ENCODE data around the gene IL10RB. TPM values are rescaled to one million over a fixed set of nuclear protein-coding genes. Genes with fewer than 3 reads are reported as not detected.
A peak's percentile ranks its signal among the peaks of the same experiment; 100 is the strongest.

The IL10RB gene
- total RNA-seq, 1 experiment from 2014 or later, result 5.0 TPM

- Histone ChIP-seq H3K27me3 (ENCODE audit: control insufficient read depth, insufficient read depth, low read length) (no peaks in the 10 kb centered on the region; the same call in 1 of the 2 replicates), H3K4me3 (ENCODE audit: insufficient read depth, low read depth, low read length) (peak overlapping the region; percentile 64), H3K36me3 (replicated peaks; ENCODE audit: control insufficient read depth, insufficient read depth, low read length) (no peaks in the 10 kb centered on the region; the same call in 1 of the 2 replicates)
- no peak for DNase-seq
These were observed 595 bp downstream of the IL10RB start for GRCh38 chr21:33266789-33267135.

DNA sequence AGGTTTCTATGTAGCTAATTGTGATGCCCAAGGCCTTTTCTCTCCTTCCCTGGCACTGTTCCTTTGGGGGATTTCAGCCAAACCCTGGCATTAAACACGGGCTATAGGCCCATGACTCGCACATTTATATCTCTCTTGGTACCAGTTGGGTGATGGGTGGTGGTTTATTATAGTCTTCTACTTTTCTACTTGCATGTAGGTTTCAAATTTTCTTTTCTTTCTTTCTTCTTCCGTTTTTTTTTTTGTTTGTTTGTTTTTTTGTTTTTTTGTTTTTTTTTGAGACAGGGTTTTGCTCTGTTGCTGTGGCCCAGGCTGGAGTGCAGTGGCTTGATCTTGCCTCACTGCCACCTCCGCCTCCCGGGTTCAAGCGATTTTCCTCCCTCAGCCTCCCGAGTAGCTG, 1.1 kb downstream of the IL10RB start:
- DNase-seq, result no peak
- Histone ChIP-seq H3K36me3 (replicated peaks; ENCODE audit: control insufficient read depth, insufficient read depth, low read length) (no peaks in the 10 kb centered on the region; the same call in 1 of the 2 replicates), H3K27me3 (ENCODE audit: control insufficient read depth, insufficient read depth, low read length) (no peaks in the 10 kb centered on the region; the same call in 1 of the 2 replicates), H3K4me3 (ENCODE audit: insufficient read depth, low read depth, low read length) (no peak overlapping the region)

- no peak overlapping the region for H3K4me3 ChIP-seq (ENCODE audit: insufficient read depth, low read depth, low read length)
- no peak for DNase-seq
- H3K27me3 ChIP-seq (ENCODE audit: control insufficient read depth, insufficient read depth, low read length), result no peaks in the 10 kb centered on the region; the same call in 1 of the 2 replicates
- H3K36me3 ChIP-seq (replicated peaks; ENCODE audit: control insufficient read depth, insufficient read depth, low read length), result no peaks in the 10 kb centered on the region
These were observed 2.2 kb downstream of the IL10RB start for GRCh38 chr21:33268393-33268736.

- Histone ChIP-seq H3K36me3 (replicated peaks; ENCODE audit: control insufficient read depth, insufficient read depth, low read length) (no peaks in the 10 kb centered on the region), H3K27me3 (ENCODE audit: control insufficient read depth, insufficient read depth, low read length) (no peaks in the 10 kb centered on the region; the same call in 1 of the 2 replicates), H3K4me3 (ENCODE audit: insufficient read depth, low read depth, low read length) (no peak overlapping the region)
- no peak for DNase-seq
These were observed 2.7 kb downstream of the IL10RB start for GRCh38 chr21:33268737-33269441.

DNA sequence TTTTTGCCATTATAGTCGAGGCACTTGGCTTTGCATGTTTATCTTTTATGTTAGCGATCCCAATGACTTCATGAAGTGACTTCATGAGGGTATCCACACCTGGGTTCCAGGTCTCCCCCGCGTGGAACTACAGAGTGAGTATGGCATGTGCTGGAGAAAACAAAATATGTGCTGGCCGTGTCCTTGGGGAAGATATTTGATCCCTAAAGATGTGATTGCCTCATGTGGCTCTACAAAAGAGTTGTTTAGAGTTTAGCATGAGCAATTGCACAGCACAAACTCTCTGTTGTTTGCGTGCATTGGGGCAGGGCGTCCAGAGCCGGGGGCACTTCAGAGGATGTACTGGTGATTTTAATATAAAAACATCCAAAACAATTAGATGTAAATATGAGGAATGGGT, 4.8 kb downstream of the IL10RB start:
- Histone ChIP-seq H3K27me3 (ENCODE audit: control insufficient read depth, insufficient read depth, low read length) (no peaks in the 10 kb centered on the region), H3K4me3 (ENCODE audit: insufficient read depth, low read depth, low read length) (no peak overlapping the region), H3K36me3 (replicated peaks; ENCODE audit: control insufficient read depth, insufficient read depth, low read length) (no peaks in the 10 kb centered on the region)
- DNase-seq, result no peak

DNA sequence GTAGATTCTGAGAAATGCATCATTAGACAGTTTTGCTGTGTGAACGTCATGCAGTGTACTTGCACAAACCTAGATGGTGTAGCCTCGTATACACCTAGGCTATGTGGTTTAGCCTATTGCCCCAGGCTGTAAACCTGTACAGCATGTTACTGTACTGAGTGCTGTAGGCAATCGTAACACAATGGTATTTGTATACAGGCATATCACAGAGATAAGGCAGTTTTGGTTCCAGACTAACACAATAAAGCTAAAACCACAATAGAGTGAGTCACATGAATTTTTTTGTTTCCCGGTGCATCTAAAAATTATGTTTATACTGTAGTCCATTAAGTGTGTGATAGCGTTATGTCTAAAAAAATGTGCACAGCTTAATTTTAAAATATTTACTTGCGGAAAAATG, 6.9 kb downstream of the IL10RB start:
- Histone ChIP-seq H3K36me3 (replicated peaks; ENCODE audit: control insufficient read depth, insufficient read depth, low read length) (no peaks in the 10 kb centered on the region), H3K4me3 (ENCODE audit: insufficient read depth, low read depth, low read length) (no peak overlapping the region), H3K27me3 (ENCODE audit: control insufficient read depth, insufficient read depth, low read length) (no peaks in the 10 kb centered on the region)
- DNase-seq, result no peak

DNA sequence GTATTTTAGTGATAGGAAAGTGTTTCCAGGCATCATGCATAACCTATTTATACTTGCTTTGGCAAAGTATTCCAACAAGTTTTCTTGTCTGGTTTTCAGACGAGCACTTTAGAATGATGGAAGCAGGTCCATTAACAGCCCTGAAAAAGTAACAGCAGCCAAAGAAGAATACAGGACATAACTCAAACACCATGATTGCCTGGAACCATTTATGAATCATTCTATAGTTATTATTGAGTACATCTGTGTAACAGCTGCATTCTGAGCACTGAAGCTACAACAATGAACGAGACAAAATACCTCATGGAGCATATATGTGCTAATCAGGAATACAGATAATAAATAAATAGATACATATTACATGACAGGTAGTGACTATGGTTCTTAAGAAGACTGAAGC, 12.6 kb downstream of the IL10RB start:
- DNase-seq, result no peak
- Histone ChIP-seq H3K27me3 (ENCODE audit: control insufficient read depth, insufficient read depth, low read length) (no peaks in the 10 kb centered on the region), H3K36me3 (replicated peaks; ENCODE audit: control insufficient read depth, insufficient read depth, low read length) (no peaks in the 10 kb centered on the region), H3K4me3 (ENCODE audit: insufficient read depth, low read depth, low read length) (no peak overlapping the region)

- no peaks in the 10 kb centered on the region for H3K36me3 ChIP-seq (replicated peaks; ENCODE audit: control insufficient read depth, insufficient read depth, low read length)
- DNase-seq, result no peak
- H3K27me3 ChIP-seq (ENCODE audit: control insufficient read depth, insufficient read depth, low read length), result no peaks in the 10 kb centered on the region
- H3K4me3 ChIP-seq (ENCODE audit: insufficient read depth, low read depth, low read length), result no peak overlapping the region
These were observed 13.2 kb downstream of the IL10RB start for GRCh38 chr21:33279330-33279820.

DNA sequence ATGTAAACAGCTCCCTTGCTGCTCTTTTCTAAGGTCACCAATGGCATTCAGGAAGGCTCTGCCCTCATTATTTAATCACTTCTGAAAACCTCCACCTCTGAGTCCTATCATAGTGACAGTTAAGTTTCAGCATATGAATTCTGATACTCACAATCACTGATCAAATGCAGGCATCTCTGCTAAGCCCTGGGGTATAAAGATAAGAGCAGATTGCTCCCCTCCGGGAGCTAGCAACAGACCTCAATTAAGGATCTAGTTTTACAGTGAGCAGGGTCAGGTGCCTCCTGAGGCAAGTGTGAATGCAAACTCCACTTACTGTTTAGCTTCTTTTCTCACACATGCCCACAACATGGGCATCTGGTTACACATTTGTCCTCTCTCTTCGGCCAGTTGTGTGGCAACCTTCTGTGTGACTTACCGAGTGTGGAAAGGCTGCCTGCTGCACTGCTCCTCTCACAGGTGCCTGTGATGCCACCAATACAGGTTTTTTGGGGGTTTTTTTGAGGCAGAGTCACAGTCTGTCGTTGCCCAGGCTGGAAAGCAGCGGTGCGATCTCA, 15.0 kb downstream of the IL10RB start:
- no peaks in the 10 kb centered on the region for H3K36me3 ChIP-seq (replicated peaks; ENCODE audit: control insufficient read depth, insufficient read depth, low read length)
- no peaks in the 10 kb centered on the region for H3K27me3 ChIP-seq (ENCODE audit: control insufficient read depth, insufficient read depth, low read length)
- DNase-seq, result no peak
- no peak overlapping the region for H3K4me3 ChIP-seq (ENCODE audit: insufficient read depth, low read depth, low read length)

DNA sequence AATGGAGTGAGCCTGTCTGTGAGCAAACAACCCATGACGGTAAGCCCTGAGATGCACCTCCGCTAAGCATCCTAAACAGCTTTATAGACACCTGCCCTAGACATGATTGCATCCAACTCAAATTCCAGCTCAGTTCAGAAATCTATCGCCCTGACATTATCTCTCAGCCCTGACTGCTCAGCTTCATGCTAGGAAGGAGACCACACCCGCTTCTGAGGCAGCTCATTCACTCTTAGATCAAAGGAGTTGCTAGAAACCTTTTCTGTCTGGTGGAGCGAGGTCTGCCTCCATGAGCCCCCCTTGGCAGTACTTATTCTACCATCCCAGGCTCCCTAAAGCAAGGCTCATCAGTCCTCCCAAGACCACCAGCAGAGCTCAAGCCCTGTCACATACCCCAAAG, 17.0 kb downstream of the IL10RB start:
- Histone ChIP-seq H3K27me3 (ENCODE audit: control insufficient read depth, insufficient read depth, low read length) (no peaks in the 10 kb centered on the region), H3K36me3 (replicated peaks; ENCODE audit: control insufficient read depth, insufficient read depth, low read length) (no peaks in the 10 kb centered on the region), H3K4me3 (ENCODE audit: insufficient read depth, low read depth, low read length) (no peak overlapping the region)
- DNase-seq, result no peak

DNA sequence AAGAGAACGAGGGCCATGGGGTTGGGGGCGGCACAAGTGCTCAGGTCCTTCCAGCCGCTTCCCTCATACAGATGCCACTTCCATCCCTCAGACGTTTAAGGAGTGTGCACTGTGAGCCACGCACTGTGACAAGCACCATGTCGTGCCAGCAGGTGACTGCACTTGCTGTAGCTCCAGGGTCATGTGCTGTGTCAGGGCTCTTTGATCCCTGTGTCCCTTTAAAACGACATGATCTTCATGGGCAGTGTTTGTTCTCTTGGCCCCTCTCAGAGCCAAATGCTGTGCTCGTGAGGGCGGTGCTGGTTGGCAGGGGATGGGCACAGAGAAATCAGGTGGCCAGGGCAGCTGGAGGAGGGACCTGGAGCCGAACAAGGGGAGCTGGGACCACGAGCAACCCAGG, 19.9 kb downstream of the IL10RB start:
- H3K4me3 ChIP-seq (ENCODE audit: insufficient read depth, low read depth, low read length), result no peak overlapping the region
- no peaks in the 10 kb centered on the region for H3K27me3 ChIP-seq (ENCODE audit: control insufficient read depth, insufficient read depth, low read length)
- no peaks in the 10 kb centered on the region for H3K36me3 ChIP-seq (replicated peaks; ENCODE audit: control insufficient read depth, insufficient read depth, low read length)
- DNase-seq, result no peak

DNA sequence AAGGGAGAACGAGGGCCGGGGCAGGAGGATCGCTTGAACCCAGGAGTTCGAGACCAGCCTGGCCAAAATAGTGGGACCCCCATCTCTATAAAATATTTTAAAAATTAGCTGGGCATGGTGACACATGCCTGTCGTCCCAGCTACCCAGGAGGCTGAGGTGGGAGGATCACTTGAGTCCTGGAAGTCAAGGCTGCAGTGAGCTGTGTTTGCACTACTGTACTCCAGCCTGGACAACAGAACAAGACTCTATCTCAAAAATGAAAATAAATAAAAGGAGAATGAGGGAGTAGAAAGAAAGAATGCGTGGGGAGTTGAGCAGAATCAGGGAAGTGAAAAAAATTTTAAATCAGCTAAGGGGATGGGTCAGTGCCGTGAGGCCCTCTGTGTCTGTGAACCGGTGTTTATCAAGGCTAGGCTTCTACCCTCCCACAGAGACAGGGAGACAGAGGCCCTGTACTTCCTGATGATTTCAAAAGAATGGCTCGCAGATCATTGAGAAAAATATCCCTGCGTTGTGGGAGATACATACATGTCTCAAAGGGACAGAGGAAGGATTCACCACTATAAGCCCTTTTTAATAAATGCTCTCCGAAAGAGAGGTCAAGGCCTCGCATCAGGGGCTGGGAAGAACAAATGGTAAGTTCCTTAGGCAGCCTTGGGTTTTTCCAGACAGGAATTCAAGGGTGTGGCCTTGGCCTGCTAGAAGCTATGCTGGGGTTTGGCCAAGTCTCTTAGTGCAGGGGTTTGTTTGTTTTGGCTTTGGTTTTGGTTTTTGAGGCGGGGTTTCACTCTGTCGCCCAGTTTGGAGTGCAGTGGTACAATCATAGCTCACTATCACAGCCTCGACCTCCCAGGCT, 20.7 kb downstream of the IL10RB start:
- Histone ChIP-seq H3K27me3 (ENCODE audit: control insufficient read depth, insufficient read depth, low read length) (no peaks in the 10 kb centered on the region), H3K36me3 (replicated peaks; ENCODE audit: control insufficient read depth, insufficient read depth, low read length) (no peaks in the 10 kb centered on the region), H3K4me3 (ENCODE audit: insufficient read depth, low read depth, low read length) (no peak overlapping the region)
- no peak for DNase-seq

GRCh38 chr21:33289199-33289819, 23.1 kb downstream of the IL10RB start:
- no peaks in the 10 kb centered on the region for H3K27me3 ChIP-seq (ENCODE audit: control insufficient read depth, insufficient read depth, low read length)
- no peaks in the 10 kb centered on the region for H3K36me3 ChIP-seq (replicated peaks; ENCODE audit: control insufficient read depth, insufficient read depth, low read length)
- no peak overlapping the region for H3K4me3 ChIP-seq (ENCODE audit: insufficient read depth, low read depth, low read length)
- DNase-seq, result no peak

DNA sequence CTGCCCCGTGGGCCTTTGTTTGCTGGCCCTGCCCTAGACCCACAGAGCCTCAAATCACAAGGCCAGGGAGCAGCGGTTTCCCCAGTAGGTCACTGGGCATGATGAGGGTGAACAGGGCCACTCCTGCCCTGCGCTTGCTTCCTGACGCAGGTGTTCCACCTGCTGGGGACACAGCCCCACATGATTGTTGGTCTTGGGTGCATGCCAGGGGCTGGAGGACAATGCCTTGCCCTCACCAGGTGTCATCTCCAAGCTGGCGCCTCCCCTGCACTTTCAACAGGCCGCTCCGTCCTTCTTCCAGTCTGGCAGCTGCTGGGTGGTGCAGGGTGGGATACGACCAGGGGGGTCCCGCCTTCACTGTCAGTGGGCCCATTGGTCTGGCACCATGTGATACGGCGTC, 24.3 kb downstream of the IL10RB start:
- H3K36me3 ChIP-seq (replicated peaks; ENCODE audit: control insufficient read depth, insufficient read depth, low read length), result no peaks in the 10 kb centered on the region
- no peak overlapping the region for H3K4me3 ChIP-seq (ENCODE audit: insufficient read depth, low read depth, low read length)
- DNase-seq, result no peak
- H3K27me3 ChIP-seq (ENCODE audit: control insufficient read depth, insufficient read depth, low read length), result no peaks in the 10 kb centered on the region

Data from H7 (cell line).